Measurements from ENCODE around the gene A2M.
A peak's percentile ranks its signal among the peaks of the same experiment; 100 is the strongest.

A2M gene

DNA sequence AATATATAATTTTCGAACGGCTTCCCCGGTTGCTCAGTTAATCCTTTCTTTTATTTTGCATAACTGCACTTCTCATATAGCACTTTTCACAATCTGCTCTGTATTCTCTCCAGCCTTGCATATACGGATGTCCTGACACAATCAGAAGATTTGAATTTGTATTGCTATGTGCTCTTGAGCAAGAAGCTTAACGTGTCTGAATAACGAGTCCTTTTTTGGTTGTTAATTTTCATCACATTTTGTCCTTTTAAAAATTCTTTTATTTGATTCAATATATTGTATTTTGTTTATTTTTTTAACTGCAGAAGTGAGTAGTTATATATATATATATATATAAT, 17.6 kb downstream of the A2M start:
- no peak for DNase-seq

DNA sequence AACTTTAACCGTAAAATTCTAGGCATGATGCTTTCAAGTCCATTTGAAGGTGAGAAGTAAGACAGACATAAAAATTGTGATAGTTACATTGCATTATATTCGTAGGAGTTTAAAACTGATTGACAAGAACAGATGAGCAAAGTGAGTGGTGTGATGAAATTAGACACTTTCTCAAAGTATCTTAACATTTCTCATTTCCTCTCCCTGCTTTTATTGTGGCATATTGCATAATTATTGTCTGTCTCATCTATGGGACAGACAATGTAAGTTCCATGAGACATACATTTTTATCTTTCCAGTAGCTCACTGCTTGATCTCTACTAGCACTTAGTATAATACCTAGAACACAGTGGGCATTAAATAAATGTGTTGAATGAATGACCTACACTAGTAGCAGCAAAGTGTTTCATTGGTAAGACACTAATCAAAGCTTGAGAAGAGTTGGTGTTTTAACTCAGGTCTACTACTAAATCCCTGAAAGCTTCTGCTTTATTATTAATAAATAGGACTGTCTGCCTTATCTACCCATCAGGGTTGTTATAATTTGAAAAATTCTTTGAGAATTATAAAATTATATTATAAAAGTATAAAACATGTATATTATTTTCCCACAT, 19.0 kb downstream of the A2M start:
- DNase-seq = peak in 1 of 2 donors; percentile 81

DNA sequence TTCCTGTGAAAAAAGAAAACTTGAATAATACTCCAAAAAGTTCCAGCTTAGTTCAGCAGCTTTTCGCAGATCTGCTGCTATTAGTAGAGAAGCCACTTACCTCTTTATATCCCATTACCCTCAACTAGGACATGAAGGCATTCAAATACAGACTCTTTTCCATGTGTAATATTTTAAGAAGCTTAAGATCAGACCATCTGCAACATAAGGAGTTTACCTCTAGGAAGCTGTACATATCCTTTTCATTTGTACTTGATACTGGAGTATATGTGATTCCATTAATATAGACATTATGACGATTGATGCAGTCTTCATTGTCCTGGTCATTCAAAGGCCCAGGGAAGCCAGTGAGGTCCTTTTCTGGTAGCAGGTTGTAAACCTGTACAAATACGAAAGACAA, 20.4 kb downstream of the A2M start:
- no peak for DNase-seq

DNA sequence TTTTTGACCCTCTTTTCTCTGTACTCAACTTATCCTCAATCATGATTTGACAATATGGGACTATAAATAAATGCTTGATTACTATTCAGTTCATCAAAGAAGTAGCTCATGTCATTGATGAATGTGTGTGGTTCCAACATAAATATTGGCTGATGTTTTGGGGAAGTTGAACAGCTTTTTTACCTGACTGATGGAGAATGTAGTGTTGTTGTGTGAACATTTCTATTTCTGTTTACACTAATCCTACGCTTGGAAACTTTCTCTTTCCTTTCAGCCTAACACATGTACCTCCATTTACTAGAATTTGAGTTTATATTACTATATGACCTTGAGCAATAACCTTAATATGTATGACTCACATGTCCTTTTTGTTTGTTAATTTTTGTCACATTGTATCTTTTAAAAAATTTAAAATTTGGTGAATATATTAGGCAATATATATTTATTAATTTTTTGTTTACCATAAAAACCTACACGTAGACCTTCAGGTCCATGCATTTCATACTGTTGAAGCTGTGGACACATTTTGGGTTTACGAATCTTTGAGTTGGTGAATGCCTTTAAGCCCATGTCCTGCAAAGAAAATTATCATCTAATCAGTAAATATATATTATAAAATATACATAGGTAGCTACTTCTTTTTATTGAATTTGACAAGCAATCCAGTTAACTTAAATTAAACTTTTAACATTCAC, 21.1 kb downstream of the A2M start:
- DNase-seq = no peak

DNA sequence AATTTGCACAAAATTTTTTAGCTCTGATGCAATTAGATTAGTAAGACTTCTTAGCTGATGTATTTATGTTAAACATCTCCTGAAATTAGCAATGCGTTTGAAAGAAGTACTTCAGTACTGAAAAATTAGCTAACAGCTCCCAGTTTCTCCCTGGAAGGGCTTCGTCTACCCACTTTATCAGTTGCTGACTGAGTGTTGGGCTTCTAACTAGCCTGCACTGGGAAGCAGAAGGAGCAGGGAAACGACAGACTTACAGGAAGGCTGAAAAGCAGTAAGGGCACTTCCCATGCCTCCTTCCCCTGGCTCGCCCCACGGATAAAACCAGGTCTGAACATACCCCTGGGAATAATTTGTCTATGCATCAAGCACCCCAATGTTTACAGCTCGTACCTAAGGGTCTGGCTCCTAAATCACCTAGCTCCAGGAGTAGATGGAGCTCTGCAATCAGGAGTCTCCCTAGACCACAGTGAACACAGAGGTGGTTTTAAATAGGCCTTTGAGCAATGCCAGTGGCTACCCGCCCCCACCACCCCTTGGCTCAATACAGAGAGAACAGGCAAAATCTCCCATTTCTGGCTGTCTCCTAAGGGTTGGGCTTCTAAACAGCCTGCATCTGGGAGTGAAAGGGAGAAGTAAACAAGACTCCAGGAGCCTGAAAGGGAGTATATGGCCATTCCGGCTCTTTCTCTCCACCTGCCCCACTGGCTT, 23.7 kb downstream of the A2M start:
- no peak for DNase-seq

DNA sequence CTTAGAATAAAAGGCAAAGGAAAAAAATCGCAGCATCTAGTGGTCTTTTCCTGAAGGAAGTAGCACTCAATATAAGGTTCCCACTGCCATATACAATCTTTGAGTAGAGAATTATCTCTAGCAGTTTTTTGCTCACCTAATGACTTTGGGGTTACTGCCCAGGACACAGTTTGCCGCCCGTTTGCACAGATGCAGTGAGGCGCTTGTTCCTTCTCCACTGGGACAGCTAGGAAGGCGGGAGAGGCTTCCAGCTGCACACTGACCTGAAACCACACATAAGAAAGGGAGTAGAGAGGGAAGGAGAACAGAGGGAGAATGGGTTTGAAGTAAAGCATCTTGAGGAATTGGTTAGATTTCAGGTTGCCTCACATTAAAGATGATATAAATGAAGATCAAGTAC, 25.5 kb downstream of the A2M start:
- no peak for DNase-seq

DNA sequence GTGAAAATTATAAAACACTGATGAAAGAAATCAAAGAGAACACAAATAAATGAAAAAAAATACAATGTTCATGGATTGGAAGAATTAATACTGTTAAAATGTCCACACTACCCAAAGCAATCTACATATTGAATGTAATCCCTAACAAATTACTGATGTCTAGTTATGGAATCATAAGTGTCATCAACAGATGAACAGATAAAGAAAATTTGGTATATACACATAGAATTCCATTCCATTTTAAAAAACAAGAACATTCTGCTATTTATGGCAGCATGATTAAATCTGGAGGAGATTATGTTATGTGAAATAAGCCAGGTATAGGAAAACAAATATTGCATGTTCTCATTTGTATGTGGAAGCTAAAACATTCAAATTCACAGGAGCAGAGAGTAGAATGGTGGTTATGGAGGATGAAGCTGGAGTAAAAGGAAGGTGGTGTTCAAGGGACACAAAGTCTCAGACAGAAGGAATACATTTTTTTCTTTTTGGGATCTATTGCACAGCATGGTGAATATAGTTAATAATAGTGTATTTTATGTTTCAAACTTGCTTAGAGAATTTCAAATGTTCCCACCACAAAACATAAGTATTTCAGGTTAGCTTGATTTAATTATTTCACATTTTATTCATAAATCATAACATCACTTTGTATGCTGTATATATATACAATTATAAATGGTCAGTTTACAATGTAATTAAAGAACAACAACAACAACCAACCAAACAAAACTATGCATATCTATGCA, 28.5 kb downstream of the A2M start:
- DNase-seq = no peak

DNA sequence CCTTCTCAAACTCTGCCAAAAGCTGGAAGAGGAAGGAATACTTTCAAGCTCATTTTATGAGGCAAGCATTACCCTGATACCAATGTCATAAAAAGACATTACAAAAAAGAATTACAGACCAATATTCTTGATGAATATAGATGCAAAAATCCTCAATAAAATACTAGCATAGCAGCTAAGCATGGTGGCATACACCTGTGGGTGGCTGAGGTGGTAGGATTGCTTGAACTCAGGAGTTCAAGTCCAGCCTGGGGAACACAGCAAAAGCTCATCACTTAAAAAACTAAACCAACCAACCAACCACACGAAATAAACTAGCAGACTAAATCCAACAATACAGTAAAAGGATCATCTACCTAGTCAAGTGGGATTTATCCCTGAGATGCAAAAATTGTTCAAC, 29.6 kb downstream of the A2M start:
- no peak for DNase-seq

DNA sequence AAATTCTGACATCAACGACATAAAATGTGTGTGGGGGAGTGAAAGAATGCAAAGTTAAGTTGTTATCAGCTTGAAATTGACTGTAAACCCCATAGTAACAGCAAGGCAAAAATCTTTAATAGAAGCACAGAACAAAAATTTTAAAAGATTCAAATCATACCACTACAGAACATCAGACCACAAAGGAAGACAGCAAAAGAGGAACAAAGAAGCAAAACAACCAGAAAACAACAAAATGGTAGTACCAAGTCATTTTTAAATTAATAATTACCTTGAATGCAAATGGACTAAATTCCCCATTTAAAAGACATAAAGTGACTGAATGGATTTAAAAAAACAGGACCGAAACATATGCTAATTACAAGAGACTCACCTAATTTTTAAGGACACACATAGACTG, 31.3 kb downstream of the A2M start:
- no peak for DNase-seq

DNA sequence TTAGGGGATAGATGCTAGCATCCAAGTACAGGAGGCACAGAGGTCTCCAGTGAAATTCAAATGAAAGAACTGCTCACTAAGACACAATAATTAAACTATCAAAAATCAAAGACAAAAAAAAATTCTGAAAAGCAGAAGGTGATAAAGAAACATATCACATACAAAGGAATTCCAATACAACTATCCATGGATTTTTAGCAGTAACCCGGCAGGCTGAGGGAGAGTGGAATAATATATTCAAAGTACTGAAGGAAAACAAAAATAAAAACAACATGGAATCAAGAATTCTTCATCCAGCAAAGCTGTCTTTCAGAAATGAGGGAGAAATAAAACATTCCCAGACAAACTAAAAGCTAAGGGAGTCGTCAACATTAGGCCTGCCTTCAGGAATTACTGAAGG, 31.9 kb downstream of the A2M start:
- no peak for DNase-seq

DNA sequence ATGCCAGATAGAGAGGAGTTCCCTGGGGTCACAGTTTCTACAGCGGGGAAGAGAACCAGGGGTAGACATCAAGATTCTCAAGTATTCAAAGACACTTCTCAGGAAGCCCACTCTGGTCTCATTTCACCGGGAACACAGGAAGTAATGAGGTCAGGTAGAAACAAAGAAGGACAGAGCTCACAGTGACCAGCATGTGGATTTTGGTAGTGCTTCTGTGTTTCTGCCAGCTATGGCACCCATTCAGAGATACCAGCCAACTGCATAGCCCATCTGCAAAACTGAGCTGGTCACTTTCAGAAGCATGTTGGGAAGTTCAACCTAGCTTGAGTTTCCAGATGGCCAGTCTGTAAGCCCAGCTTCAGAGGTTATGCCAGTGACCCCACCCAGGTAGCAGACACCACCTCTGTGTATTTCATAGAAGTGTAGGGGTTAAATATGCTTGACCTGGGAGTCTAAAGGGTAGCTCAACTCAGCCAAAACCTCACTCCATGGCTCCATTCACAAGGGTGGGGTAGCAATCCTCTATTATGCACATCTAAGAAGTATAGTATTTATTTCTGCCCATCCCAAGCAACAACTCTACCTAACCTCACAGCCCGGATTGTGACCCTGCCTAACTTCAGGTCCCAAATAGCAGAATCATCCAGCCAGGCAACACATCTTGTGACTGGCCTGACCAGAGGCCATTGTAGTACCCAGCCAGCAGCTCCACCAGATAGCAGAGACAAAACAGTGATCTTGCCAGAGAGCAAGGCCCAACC, 33.9 kb downstream of the A2M start:
- DNase-seq = no peak

DNA sequence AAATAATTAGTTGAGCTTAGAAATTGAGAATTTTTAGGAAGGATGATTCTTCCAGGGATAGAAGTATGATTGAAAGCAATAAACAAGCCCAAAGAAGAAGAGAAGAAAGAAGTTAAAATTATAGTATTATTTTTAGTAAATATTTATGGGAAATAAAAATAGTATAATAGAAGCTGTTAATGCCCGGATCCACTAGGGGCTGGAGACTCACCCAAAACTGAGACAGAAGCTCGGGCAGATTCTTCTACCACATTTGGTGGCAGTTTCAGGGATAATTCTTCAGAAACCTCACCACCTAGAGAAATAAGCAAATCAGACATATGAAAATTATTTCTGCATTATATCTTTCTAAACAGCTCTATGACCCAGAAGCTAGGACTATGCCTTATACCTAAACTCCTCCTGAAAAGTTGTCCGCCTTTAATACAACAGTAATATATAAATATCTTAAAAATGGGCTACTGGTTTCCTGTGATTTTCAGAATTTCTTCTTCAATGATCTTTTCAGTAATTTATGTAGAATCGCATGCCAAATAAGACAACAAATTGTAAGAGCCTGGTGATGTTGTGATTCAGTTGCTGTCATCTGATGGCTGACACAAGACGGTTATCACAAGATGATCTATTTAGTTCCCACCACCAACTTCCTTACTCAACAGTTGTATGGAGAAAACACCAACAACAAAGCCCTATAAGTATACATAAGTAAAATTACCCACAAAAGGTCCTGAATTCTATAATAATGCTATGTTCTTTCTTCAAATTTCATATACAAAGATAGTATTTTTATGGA, 35.6 kb downstream of the A2M start:
- peak; percentile 56 to 82 for DNase-seq

DNA sequence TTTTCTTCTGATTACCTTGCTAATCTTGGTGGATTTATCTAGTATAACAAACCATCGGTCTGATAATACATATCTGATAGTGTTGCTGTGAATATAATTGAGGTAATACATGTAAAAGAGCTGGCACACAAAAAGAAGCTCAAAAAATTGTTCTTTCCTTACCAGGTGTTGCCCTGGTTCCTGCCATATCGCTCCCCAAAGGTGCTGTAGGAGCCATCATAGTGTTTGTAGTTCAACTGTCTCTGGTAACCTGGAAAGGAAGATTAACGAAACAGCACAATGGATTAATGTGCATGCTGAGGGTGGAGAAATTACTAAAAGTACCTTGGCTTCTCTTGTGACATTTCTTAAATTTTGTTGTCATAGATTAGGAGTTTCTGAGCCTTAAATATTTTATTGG, 36.6 kb downstream of the A2M start:
- DNase-seq = no peak

DNA sequence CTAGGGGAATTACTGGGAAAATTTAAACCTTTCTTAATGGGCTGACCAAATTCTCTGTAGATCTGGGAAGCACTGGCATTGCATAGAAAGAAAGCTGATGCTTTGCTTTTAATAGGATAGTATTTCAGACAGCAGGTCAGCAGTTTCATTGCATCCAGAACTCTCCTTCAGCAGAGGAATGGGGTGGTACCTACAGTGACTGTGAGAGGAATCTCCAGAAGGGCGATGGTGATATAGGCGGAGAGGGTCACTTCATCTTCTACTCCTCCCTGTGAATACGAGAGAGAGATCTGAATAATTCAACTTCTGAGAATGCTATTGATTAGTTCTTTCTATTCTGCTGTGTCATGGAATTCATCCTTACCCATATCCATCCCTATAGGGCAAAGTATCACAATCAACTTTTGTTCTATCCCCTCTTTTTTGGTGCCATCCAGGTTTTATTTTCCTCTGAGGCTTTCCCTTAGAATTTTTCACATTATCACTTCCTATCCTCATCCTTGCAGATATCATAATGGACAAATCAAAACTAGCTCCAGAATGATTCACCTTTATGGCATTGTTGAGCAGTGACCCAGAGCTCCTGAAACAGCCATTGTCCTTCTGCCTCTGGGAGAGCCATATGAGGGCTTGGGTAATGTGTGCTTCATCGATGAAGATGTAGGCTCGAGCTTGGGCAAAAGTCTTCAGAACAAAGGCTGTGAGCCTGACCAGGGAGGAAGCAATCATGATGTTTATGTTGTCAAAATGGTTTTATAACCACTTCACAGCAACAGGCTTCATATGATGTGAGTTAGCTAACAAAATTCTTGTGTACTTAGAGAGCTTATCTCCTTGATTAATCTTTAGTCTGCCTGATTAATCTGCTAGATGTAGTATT, 38.3 kb downstream of the A2M start:
- no peak for DNase-seq

DNA sequence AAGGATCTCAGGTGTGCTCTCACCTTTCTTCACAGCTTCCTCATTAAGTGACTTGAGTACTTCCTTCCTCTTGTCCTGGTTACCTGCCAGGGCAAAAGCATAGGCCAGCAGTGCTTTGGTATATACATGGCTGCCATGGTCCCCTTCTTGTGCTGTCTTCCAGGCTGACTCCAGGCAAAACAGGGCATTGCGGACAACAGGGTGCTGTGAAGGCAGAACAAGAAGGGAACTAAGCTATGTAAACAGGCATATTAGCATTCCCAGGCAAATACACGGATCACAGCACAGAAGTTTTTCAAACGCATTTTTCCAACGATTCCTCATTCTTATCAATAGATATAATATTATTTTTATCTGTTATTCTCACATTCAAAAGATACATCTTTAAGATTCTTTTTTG, 39.0 kb downstream of the A2M start:
- DNase-seq = no peak

DNA sequence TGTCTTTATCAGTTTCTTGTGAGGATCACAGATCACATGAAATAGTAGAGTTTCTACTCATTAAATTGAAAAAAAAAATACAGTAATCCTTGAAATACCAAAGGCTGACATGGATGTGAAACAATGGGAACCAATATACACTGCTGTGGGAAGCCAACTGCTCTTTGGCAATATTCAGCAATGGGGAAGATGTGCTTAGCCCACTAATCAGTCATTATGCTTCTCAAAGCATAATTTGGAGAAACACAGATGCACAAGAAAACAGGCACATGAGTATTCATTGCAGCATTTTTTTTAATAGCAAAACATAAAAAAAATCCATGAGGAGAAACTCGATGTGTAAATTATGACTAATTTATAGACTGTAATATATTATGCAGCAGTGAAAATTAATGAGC, 40.6 kb downstream of the A2M start:
- peak; percentile 24 to 51 for DNase-seq

DNA sequence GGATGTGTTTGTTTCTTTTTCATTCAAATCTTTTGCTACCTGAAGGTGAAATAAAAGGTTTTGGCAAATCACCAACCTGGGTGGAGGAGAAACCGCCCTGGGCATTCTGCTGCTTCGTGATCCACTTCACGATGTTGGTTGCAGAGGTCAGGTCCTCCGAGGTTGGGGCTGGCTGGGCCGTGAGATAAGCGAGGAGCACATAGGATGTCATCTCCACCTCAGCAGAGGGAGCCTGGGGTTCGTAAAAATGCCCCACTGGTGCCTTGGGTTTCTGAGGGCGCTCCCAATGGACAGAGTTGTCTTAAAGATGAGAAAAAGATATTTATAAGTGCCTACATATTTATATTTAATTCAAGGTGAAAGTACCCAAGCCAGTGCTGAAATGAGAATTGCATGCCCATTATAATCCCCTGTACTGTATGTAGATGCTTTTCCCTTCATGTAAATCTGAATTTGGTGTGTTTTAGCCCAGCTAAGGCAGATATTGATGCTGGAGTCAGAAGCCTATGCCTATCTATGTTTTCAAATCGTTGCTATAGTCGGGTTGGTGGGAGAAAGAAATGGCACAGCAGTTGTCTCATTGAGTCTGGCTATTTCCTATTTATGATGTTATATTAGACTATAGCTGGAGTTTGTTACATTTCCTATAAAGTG, 41.1 kb downstream of the A2M start:
- no peak for DNase-seq

DNA sequence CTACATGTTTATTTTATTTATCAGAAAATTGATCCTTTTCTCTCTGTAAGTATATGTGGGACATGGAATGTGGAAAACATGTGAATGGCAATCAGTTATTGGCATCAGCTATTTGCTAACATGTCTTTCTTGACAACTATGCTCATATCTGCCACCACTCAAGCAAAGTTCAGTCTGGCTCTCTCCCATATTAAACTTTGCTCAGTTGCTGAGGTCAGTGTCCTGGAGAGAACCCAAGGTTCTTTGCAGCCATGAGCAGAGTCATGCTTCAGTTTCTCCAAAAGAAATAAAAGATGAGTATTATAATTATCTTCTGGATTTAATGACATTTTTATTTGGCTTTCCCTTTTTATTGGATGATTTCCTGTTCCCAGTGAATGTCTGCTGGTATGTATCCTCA, 42.6 kb downstream of the A2M start:
- no peak for DNase-seq

DNA sequence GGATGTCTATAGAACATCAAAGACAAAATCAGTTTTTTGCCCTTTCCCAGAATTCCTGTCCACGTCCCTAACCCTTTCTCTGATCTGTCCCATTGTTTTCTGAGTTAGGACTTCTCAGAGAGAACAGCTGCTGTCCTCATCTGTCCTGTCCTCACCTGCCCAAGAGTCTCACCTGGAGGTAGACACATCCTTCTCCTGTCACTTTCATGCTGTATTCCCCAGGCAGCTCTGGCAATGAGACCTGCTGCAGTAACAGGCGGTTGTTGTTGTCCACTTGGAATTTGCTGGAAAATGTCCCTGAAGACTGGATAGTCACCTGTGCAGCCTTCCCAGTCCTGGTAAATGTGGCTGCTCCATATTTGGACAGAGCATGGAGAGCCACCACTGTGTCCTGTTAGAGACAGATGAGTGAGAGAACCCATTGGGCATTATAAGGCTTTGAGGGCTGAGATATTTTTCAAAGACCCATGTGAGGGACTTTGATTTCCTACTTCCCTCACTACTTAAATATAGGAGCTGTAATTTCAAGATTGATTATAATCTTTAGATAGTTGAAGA, 43.2 kb downstream of the A2M start:
- DNase-seq = no peak

DNA sequence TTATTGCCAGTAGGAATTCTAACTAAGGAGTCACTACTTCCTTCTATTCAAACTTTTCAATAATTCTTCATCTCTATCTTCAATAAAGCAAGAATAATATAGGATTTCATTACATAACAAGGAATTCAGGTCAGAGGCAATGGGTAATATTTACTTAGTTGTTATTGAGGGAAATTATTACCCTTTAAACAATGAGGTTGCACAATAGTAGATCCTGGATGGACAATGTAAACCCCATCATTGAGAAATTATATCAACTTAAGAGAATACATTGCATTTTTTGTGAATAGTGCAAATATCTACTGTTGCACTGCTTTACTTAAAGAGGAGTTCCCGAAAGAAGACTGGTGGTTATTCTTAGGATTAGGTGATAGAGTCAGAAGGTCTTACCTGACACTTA, 43.8 kb downstream of the A2M start:
- no peak for DNase-seq
